Stimulated activated CD8-positive, alpha-beta memory T cell treated with anti-CD3 and anti-CD28 coated beads, Interleukin-4, amount 100 ng/mL, for 1 hour (primary cell): ENCODE results near the gene TRIM47.
"Not testable (repeated sequence)": the region's sequence is repeated elsewhere in the genome, so short reads cannot be mapped to it uniquely, and the experiment has no call there.

Experiments
- DNase-seq, 2 donors: peaks; one replicate each; pipeline ENCODE4 v3.0.0-alpha.2; 2020; ENCODE audit warnings: low read depth in 2 of 2, low spot score in 1 of 2

TRIM47 gene

DNA sequence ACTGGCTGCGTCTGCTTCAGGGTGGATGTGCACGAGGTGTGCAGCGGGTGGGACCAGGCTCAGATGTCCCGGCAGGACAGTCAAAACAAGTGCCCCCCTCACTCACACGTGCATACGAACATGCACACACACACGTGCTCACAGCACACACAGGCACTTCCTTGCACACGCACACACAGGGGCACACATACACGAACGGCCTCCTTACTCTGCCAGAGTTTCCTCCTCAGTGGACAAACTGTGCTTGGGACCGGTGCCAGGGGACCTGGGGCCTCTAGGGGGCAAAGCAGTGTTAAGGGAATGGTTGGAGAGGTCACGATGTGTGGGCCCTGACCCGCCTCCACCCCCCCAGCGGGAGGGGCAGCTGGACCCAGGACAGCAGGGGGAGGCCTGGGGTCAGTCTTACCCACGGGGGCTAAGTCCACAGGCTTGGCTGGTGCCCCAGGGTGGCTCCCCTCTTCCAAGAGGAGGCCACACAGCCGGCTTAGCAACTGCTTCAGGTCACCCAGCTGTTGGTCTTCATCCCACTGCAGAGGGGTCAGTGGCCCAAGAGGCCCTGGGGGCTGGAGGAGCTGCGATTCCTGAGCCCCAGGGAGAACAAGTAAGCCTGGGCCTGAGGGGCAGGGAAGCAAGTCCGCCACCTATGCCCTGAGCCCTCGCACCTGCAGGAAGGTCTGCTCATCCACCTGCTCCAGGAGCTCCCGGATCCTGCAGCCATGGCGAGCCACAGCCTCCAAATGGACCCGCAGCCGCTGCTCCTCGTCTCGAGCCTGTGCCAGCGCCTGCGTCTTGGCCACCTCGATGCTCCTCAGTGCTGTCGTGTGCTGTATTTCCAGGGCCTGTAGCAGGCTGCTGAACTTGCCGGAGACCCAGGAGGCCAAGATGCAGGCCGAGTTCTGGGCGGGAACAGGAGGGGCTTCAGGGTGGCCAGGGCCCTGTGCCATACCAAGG is 13.5 kb upstream of the TRIM47 start:
- no peak for DNase-seq

DNA sequence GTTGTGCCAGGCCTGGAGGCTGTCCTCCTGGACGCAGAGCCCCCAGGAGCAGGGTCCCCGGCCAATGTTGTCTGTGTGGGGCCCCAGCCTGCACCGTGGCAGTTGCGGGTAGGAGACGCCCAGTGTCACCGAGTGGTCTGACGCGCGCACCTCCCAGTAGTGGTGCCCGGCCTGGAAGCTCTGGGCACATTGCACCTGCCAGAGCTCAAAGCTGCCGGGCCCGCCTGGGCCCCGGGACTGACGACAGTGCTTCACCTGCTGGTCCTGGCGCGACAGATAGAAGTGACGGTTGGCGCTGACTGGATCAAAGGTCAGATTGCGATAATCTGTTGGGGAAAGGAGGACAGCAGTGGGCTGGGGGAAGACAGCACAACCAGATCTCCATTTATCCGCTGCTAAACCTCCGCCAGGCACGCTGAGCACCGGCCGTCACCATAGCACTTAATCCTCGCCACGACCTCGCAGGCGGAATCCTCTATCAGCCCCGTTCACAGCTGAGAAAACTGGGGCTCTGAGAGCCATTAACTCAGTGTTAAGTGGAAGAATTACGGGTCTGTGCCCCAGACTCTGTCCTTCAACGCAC is 12.7 kb upstream of the TRIM47 start:
- no peak for DNase-seq

DNA sequence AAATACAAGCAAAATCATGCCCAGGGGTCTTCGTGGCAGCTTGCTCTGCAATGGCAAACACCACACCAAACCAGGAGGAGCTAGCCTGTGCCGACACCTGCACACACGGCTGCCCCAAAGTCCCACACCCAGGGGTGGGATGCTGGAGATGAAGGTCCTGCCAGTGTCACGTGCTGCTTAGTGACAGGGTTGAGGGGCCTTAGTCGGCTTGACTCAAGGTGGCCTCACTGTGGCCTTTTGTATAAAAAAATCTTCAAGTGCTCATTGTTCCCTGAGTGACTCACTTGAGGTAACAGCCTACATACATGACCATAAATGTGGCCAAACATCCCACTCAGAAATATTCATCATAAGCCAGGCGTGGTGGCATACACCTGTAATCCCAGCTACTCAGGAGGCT is 11.1 kb upstream of the TRIM47 start:
- no peak for DNase-seq

DNA sequence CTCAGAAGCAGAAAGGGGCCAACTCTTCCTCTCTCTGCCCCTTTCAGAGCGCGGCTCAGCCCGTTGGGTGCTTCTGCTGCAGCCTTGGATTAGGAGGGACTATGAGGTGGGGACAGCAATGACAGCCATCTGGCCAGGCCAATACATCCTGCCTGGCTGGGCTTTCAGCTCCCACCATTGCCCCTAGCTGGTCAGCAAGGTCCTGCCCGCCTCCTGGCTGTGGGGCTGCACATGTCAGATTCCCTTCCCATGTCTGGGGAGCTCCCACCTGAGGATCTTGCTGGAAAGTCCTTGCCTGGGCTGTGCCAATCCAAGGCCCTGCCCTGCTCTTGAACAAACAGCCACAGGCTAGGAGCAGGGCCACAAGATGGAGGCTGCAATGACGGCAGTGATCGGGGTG is 10.1 kb upstream of the TRIM47 start:
- DNase-seq: no peak

DNA sequence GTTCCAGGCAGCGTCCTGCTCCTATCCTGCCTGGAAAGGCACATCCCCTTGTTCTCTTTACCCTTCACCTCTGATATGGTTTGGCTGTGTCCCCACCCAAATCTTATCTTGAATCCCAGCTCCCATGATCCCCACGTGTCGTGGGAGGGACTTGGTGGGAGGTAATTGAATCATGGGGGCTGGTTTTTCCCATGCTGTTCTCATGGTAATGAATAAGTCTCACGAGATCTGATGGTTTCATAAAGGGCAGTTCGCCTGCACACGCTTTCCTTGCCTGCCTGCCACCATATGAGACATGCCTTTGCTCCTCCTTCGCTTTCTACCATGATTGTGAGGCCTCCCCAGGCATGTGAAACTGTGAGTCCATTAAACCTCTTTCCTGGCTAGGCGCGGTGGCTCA is 7.5 kb upstream of the TRIM47 start:
- not testable (repeated sequence) for DNase-seq

DNA sequence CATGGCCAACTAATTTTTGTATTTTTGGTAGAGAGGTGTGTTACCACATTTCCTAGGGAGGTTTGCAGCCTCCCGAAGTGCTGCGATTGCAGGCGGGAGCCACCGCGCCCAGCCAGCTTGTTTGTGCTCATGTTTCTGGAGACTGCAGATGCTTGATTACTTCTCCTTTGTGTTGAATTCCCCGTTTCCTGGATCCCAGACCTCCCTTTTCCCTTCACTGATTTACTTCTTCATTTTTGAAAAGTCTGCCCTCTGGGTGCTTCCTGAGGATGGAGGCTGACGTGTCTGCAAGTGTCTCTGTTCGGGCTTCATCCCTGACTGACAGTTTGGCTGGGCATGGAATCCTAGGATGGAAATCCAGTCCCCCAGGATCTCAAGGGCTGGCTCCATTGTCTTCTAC is 7.0 kb upstream of the TRIM47 start:
- no peak for DNase-seq

DNA sequence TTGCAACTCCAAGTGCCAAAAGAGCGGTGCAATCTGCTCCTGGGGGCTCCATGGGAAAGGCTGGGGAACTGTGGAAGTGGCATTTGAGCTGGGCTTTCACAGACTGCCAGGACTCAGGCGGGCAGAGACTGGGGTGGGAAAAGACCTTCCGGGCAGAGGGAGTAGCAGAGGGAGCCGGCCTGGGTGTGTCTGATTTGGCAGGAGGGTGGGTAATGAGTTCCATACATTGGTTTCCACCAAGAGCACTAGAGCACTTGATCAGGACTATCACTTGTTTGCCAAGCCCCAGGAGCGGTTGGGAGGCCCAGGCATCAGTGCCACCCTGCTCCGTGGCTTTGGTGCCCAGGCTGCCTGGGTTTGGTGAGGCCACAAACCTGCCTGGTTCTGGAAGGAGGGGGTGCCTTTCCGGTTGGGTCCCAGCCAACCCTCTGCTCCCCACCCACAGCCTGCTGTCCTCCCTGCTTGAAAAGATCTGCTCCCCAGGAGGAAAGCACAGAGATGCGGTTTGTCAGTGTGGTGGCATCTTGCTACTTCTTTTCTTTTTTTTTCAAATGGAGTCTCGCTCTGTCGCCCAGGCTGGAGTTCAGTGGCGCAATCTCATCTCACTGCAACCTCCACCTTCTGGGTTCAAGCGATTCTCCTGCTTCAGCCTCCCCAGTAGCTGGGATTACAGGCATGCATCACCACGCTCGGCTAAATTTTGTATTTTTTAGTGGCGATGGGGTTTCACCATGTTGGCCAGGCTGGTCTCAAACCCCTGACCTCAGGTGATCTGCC is 3.5 kb upstream of the TRIM47 start:
- DNase-seq: no peak

DNA sequence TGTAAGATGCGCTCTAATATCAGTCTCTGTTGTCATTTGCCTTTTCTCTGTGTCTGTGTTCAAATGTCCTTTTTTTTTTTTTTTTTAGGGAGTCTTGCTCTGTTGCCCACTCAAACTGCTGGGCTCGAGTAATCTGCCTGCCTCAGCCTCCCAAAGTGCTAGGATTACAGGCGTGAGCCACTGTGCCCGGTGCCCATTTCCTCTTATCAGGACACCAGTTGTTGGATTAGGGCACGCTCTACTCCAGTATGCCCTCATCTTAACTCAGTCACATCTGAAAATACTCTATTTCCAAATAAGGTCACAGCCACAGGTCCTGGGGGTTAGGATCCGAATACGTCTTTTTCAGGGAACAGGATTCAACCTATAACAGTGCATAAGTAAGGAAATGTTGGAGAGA is 1.9 kb upstream of the TRIM47 start:
- no peak for DNase-seq

DNA sequence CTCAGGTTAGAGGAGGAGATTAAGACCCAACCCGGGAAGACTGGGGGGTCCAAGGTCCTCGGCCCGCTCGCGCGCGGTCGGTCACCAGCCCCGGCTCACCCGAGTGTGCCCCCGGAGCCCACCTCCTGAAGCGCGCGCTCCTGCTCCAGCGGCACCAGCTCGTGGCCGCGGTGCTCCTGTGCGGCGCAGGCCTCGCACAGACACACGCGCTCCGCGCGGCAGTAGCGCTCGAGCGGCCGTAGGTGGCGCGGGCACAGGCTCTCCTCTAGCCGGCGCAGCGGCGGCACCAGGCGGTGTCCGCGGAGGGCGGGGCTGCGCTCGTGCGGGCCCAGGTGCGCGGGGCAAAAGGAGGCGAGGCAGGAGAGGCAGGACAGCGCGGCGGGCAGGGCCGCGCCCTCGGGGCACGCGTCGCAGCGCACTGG is 618 bp downstream of the TRIM47 start:
- DNase-seq: peak in 1 of 2 donors; percentile 48

DNA sequence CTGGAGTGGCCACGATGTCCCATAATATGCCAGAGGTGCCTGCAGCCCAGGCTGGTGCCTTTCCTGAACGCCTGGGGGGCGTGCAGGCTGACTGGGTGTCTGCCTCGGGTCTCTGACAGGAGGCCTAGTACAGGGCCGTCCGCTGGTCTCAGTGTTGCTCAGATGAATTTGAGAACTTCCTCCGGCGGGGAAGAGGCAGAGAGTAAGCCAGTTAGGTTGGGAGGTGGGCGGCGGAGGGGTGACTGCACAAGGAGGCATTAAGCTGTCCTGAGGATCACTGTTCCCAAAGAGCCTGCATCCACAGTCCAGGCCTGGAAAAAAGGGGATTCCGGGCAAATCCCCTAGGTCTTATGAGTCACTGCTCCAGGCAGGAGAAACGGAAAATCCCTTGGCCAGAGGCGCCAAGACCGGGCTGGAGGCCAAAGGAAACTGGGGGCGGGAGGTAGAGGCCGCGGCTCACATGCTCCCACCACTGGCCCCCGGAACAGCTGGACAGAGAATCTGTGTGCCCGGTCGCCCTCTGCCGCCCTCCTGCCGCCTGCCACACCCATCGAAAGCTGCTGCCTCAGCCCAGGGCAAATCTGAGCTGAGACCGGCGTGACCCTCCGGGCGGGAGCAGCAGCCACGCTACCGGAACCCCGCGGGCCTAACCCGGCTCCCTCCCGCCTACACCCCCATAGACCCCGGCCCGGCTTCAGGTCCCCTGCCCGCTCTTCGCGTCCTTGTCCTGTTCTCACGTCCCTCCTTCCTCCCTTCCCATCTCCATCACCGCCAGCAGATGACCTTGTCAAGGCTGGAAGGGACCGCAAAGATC is 1.2 kb downstream of the TRIM47 start:
- DNase-seq: no peak

DNA sequence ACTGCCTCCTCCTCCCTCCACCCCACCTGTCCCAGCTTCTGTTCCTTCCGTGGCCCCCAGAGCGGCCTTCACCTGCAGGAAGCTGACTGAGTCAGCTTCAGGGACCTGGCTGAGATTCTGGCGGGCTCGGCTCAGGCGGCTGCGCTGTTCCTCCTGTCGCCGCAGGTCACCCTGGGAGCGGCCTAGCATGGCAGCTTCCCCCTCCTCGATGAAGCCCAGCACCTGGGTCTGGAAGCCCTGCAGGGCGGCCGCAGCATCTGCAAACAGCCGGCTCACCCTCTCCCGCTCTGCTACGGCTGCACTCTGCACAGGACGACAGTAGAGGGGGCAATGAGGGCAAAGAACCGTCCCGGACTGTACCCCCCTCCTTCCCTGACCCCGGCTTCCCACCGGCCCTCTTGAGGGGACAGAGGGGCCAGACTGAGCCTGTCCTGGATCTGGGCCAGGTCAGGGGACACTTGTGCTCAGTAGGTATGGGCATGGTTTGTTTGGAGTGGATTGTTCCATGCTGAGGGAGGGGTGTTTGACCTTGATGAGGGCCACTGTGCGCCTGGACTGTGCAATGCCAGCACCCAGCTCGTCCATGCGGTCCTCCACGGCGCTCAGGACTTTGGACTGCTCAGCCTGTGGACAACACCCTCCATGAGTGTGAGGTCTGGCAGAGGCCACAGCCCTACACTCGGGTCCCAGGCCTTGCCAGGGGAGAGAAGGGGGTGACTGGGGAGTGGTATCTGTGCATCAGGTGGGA is 2.0 kb downstream of the TRIM47 start:
- DNase-seq: peak in 1 of 2 donors; percentile 56

DNA sequence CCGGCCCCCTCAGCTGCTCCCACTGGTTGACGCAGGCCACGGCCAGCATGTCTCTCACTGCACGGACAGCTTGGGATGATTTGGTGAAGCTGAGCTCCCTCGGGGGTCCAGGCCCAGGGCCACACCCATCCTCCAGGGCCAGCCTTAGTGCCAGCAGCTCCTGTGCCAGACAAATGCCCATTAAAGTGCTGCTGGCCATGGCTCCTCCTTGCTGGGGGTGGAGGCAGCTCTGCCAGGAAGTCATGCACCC is 2.5 kb downstream of the TRIM47 start:
- DNase-seq: no peak

DNA sequence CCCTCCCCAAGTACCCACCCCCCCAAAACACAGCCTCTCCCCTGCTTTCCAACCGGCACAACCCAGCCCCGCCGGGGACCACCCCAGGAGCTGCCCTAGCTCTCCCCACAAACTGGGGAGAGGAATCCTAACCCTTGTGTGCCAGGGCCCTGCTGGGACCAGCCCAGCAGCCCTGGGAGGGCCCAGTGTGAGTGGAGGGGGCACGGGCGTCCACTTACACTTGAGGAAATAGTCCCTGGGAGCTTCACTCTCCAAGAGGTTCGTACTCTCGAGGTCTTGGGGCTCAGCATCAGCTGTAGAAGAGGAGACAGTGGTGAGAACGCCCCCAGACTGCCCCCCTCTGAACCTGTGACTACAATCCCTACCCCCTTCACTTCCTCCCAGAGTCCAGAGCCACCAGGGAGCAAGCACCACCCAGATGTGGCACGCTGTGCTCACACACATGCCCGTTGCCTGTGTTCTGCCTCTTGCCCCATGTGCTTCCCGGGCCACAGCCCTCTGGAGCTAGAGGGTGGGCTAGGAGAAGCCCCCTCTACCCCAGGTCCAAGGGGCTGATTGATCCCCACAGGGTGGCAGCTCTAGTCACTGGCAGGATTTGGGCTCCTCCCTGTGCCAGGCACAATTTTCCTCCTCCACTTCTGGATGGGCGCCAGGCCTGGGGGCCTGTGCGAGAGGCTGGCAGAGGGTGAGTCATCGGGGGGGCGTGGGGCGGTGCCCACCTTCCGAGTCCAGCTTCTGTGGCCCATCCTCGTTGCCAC is 3.0 kb downstream of the TRIM47 start:
- DNase-seq: no peak

DNA sequence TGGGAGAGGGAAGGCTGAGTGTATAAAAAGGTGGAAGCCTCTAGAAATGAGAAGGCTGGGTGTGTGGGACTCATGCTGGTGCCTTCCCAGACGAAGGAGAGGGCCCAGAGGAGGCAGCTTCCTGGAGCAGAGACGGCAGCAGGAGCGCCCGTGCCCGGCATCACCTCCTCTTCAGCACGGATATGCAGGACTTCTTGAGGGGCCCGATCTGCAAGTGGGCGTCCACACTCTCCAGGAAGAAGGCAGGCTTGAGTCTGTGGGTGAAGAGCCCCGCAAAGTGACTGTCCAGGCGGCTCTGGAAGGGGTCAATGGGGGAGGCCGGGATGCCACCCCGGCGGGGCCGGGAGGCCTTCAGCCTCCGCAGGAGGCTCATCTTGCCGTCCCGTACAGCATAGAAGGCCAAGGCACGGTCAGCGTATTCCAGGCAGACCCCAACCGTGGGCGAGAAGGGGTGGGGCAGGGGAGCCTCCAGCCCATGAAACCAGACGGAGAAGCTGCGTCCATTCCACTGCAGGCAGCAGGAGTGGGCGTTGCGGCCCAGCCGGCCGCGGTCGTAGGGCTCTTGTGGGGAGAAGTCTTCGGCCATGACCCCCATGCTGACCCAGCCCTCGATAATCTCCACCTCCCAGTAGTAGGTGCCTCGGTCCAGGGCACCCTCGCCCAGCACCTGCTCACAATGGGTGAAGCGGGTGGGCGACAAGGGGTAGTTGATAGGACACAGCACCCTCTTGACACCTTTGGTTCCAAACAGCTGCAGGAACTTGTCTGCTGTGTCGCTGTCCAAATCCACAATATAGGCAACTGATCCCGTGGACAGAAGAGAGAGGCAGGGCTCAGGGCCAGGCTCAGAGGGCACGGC is 3.8 kb downstream of the TRIM47 start:
- no peak for DNase-seq

DNA sequence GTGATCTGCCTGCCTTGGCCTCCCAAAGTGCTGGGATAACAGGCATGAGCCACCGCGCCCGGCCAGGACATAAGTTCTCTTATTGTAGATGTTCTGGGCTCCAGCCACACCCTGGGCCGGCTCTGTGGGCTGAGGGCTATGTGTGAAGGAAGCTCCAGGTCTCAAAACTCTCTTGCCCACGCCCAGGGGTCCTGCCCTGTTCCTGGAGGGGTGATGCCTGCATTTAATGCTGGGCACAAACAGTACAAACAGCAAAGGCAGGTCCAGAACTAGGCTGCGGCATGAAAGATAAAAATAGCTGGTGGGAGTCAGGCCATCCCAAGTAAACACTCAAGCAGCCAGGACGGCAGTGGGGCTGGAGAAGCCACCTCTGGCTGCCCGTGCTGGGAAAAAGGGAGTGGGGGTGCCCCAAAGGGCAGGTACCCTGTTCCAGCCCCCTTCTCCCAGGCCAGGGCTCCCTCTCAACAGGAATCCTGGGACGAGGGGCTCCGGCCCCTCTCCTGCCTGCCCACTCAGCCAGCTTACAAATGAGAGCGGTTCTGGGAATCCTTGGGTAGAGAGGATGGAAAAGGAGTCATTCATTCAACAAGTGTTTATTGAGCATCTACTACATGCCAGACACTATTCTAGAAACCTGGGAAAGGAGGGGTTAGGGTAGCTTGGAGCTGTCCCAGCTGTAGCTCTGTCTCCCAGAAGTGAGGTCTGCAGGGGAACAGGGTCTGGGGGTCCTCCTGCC is 4.6 kb downstream of the TRIM47 start:
- no peak for DNase-seq

DNA sequence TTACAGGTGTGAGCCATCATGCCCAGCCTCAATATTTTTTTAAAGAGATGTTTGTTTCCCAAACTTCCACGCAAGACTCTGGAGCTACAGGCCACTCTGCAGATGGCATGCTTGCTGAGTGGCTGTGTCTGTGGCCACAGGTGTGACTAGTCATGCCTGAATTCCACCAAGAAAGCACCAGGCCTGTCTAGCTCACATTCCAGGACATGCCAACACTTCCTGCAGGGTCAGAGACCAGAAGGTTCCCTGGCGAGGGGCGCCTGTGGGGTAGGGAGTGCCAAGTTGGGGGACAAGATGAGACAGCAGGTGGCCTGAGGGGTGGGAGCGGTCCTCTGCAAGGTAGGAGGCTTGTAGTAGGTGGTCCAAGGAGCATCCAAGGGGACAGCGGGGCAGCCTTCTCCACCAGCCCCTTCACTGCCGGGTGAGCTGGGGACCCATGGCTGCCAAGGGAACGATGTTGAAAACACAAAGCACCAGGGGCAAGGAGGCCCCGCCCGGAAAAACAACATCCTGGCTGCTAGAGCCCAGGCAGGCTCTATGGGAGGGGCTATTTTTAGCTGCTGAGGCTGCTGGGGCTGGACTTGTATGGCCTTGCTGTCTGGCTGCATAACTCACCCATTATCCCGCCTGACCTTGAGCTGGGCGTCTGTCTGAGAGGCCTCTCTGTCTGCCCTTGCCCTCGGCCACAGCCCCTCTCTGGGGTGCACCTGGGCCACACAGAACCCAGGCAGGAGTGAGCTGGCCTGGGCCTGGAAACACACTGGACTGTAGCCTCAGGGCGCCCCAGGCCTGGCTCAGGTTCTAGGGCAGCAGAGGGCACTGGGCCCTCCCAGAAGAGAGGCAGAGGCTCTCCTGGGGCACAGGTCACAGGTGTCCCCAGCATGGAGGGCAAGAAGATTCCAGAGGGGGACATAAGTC is 5.7 kb downstream of the TRIM47 start:
- peak in 1 of 2 donors; percentile 39 for DNase-seq

DNA sequence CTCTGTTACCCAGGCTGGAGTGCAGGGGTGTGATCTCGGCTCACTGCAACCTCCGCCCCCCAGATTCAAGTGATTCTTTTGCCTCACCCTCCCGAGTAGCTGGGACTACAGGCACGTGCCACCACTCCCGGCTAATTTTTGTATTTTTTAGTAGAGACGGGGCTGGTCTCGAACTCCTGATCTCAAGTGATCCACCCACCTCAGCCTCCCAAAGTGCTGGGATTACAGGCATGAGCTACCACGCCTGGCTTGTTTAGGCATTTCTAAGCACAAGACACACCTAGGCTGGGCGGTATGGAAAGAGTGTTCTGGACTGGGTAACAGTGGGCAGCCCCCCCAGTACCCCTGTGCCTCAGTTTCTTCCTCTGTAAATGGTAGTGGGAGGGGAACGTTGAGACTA is 8.2 kb downstream of the TRIM47 start:
- DNase-seq: not testable (repeated sequence)
